Measurements from ENCODE around the gene ATG101.

The ATG101 gene, protein sequence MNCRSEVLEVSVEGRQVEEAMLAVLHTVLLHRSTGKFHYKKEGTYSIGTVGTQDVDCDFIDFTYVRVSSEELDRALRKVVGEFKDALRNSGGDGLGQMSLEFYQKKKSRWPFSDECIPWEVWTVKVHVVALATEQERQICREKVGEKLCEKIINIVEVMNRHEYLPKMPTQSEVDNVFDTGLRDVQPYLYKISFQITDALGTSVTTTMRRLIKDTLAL

GRCh38 chr12:52069327-52070184 lies at the start of gene ATG101:
ATG101 (plus strand) TSS chr12:52069978; CDS start chr12:52073651, 3,673 bp downstream.
- peak; percentile 96 for DNase-seq (ENCODE audit: low spot score)

GRCh38 chr12:52020539-52021336 lies 49.0 kb upstream of the ATG101 start:
- DNase-seq (ENCODE audit: low spot score): peak; percentile 68

- no peak for DNase-seq (ENCODE audit: low spot score)
Observed at GRCh38 chr12:52022841-52023181, 47.0 kb upstream of the ATG101 start.

- peak; percentile 65 for DNase-seq (ENCODE audit: low spot score)
Observed at GRCh38 chr12:52023182-52023975, 46.4 kb upstream of the ATG101 start.

- no peak for DNase-seq (ENCODE audit: low spot score)
Observed at GRCh38 chr12:52023976-52024688, 45.6 kb upstream of the ATG101 start.

DNA sequence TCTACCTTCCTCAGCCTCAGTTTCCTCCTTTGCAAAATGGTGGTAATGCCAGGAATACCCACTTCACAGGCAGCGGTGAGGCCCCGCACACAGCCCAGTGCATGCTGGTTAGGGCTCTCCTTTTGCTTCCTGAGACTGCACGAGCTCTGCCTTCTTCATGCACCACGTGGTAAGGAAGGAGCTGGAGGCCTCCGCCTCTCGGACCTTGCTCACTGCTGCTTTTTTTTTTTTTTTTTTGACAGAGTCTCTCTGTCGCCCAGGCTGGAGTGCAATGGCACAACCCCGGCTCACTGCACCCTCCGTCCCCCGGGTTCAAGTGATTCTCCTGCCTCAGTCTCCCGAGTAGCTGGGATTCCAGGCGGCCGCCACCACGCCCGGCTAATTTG lies 44.9 kb upstream of the ATG101 start:
- DNase-seq (ENCODE audit: low spot score): no peak

DNA sequence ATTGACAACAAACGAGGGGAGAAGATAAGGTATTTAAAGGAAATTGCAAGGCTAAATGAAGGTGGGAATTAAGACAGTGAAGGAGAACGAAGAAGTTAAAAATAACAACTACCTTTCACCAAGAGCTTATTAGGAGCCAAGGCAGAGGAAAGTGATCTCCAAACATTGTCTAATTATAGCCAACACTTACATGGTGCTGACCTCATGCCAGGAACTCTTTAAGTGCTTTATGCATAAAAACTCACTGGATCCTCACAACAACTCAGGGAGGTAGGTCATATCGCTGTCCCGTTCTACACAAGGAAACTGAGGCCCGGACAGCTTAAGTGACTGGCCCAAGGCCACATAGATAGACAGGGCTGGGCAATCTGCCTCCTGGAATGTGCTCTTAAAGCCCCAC lies 43.5 kb upstream of the ATG101 start:
- no peak for DNase-seq (ENCODE audit: low spot score)

- no peak for DNase-seq (ENCODE audit: low spot score)
Observed at GRCh38 chr12:52027085-52027843, 42.5 kb upstream of the ATG101 start.

GRCh38 chr12:52029685-52030084 lies 40.1 kb upstream of the ATG101 start:
- no peak for DNase-seq (ENCODE audit: low spot score)

- peak; percentile 84 for DNase-seq (ENCODE audit: low spot score)
Observed at GRCh38 chr12:52032446-52032803, 37.4 kb upstream of the ATG101 start.

DNA sequence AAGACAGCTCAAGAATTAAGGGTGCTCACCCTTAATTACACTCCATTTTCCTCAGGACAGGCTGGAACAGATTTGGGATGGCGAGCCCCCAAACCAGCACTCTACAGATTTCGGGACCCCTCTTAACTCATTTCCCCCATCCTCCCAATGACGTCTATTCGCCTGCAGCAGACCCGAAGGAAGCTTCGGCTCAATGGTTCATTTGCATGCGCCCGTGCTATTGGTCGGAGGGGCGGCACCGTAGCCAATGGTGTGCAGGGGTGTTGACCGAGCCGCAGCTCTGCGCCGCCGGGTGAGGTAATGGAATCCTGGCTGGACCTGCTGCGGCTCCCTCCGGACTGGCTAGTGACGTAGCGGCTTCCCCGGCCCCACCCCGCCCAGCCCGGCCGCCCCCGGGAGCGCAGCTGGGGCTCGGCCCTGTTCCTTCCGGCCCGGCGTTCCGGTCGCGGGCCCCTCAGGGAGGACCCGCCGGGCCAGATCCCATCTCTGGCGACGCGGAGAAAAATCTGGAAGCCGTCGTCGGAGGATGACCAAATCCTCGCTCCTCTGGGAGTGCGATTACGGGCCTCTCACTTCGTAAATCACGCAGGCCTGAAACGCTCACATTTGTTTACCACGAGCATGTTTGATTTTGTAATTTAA lies 36.9 kb upstream of the ATG101 start:
- peak; percentile 98 for DNase-seq (ENCODE audit: low spot score)

GRCh38 chr12:52033446-52034140 lies 36.2 kb upstream of the ATG101 start:
- no peak for DNase-seq (ENCODE audit: low spot score)

- DNase-seq (ENCODE audit: low spot score): no peak
Observed at GRCh38 chr12:52035190-52035589, 34.6 kb upstream of the ATG101 start.

DNA sequence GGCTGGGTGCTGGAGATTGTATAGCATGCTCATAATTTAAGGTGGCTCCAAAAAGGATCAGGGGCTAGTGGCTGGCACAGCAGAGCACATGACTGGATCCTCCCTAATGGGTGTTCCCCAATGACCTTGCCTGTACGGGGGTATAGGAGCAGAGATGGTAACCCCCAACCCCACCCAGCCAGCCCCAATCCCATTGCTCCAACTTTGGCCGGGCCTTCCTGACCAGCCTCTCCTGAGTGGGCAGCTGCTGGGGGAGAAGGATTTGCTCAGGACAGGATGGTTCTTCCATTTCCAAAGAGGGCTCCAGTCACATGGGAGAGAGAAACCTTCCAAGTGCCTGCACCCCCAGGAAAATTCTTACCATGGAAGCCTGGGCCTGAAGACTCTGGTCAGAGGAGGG lies 33.9 kb upstream of the ATG101 start:
- no peak for DNase-seq (ENCODE audit: low spot score)

DNA sequence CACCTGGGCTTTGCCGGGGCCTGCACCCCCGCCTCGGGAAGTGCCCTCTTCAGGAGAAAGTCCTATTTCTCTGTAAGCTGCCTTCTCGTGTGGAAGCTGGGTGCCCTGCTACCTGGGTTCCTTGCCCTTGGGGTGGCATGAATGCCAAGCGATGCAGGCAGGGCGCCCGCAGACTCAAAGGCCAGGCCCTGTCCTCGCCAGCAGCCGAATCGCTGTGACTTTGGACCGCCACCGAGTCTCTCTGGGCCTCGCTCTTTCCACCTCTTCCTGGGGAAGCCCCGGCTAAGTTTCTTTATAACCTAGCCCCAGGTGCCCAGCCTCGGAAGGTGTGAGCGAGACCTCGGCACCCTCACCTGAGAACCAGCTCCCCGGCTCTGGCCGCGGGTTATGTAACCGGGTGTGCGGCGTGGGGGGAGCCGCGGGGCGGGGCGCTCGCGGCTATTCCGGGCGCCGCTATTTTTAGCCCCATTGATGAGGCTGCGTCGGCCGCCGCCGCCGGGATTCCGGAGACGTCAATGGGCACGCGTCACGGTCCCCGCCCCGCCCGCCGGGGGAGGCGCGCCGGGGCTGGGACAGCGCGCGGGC lies 33.1 kb upstream of the ATG101 start:
- DNase-seq (ENCODE audit: low spot score): peak; percentile 83

GRCh38 chr12:52037248-52037861 lies 32.4 kb upstream of the ATG101 start:
- no peak for DNase-seq (ENCODE audit: low spot score)

- DNase-seq (ENCODE audit: low spot score): no peak
Observed at GRCh38 chr12:52038447-52038846, 31.3 kb upstream of the ATG101 start.

- DNase-seq (ENCODE audit: low spot score): no peak
Observed at GRCh38 chr12:52041035-52041434, 28.7 kb upstream of the ATG101 start.

GRCh38 chr12:52041695-52042123 lies 28.1 kb upstream of the ATG101 start:
- DNase-seq (ENCODE audit: low spot score): no peak
